ENCODE measurements around the gene POLK. TPM values are rescaled to one million over a fixed set of nuclear protein-coding genes. Genes with fewer than 3 reads are reported as not detected.

POLK gene
- total and polyA plus RNA-seq, 8 donors = 3.7 to 145 (median 21.2) TPM

DNA sequence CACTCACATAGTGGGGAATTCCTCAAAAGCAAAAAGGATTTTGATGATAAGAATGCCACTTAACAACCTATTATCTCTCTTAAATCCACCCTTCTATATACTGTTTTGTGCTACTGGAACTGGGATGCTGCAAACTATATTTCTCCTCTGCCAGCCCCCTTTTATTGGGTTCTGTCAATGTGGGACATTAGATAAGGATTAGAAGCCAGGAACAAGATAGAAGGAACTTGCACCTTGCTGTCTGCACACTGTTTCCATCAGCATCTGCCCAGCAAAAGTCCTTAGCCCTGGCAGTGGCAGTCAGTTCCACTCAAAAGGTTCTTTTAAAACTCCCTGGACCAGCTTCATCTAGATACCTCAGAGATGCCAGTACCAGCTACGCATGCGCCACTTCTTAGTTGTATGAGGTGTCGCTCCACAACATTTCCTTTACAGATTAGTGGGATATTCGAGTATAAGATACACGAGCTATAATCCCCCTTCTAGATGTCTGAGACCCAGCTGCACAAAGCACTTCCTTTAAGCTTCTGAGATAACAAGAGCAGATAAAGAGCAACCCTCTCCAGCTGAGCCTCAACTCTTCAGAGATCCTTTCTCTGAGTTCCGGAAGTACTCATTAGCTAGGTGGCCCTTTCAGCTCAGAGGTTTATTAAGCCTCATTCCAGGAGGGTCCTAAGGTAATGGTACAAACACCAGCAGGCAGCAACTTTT is 45.5 kb upstream of the POLK start:
- Histone ChIP-seq H3K36me3 (no peaks in the 10 kb centered on the region), H3K27ac (no peak overlapping the region), H3K4me1 (peaks cover 4 to 30% (median 14%) of the 10 kb centered on the region in 4 donors), H3K9me3 (peaks cover 0 to 29% (median 16%) of the 10 kb centered on the region in 4 donors), H3K27me3 (no peaks in the 10 kb centered on the region), H3K4me3 (no peak overlapping the region)
- no peak for TF ChIP-seq POLR2A (IDR thresholded peaks at IDR 0.05)
- no peak for TF ChIP-seq EP300 (IDR thresholded peaks at IDR 0.05)
- no peak for TF ChIP-seq POLR2AphosphoS5 (IDR thresholded peaks at IDR 0.05)
- no peak for TF ChIP-seq CTCF (IDR thresholded peaks at IDR 0.05)
- no peak for DNase-seq
- intact Hi-C loops (cut with DNase I; ENCODE audit: low total_unique reads) = no loop called here
- WGBS, 5 donors = 74 to 82% (median 77%) methylated on average over 6 of the region's 6 CpGs

GRCh38 chr5:75468593-75468992 is 43.1 kb upstream of the POLK start:
- no peaks in the 10 kb centered on the region for H3K36me3 ChIP-seq
- H3K9me3 ChIP-seq = peaks cover 0 to 29% (median 16%) of the 10 kb centered on the region in 4 donors
- intact Hi-C loops (cut with DNase I; ENCODE audit: low total_unique reads) = no loop called here
- H3K4me1 ChIP-seq = peaks cover 0 to 23% (median 9%) of the 10 kb centered on the region in 4 donors
- no peak overlapping the region for H3K27ac ChIP-seq
- H3K27me3 ChIP-seq = no peaks in the 10 kb centered on the region
- no peak for DNase-seq
- no peak overlapping the region for H3K4me3 ChIP-seq
- WGBS, 5 donors = 88 to 97% (median 93%) methylated on average over 2 of the region's 2 CpGs
- TF ChIP-seq POLR2A (IDR thresholded peaks at IDR 0.05) (no peak), EP300 (IDR thresholded peaks at IDR 0.05) (no peak), CTCF (IDR thresholded peaks at IDR 0.05) (no peak), POLR2AphosphoS5 (IDR thresholded peaks at IDR 0.05) (no peak)

DNA sequence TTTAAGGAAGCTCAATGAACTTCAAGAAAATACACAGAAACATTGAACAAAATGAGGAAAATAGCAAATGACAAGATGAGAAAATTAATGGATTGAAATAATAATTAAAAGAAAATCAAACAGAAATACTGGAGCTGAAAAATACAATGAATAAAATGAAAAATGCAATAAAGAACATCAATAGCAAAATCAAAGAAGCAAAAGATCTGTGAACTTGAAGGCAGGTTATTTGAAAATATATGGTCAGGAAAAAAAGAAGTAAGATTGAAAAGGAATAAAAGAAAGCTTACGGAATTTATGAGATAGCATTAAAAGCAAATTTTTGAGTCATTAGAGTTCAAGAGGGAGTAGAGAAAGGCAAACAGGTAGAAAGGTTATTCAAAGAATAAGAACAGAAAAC is 42.7 kb upstream of the POLK start:
- intact Hi-C loops (cut with DNase I; ENCODE audit: low total_unique reads) = no loop called here
- Histone ChIP-seq H3K36me3 (no peaks in the 10 kb centered on the region), H3K4me3 (no peak overlapping the region), H3K9me3 (peaks cover 0 to 29% (median 16%) of the 10 kb centered on the region in 4 donors), H3K4me1 (peaks cover 0 to 27% (median 9%) of the 10 kb centered on the region in 4 donors), H3K27ac (no peak overlapping the region), H3K27me3 (no peaks in the 10 kb centered on the region)
- WGBS, 5 donors = 89 to 100% (median 97%) methylated on average over 1 of the region's 1 CpG
- TF ChIP-seq POLR2A (IDR thresholded peaks at IDR 0.05) (no peak), POLR2AphosphoS5 (IDR thresholded peaks at IDR 0.05) (no peak), CTCF (IDR thresholded peaks at IDR 0.05) (no peak), EP300 (IDR thresholded peaks at IDR 0.05) (no peak)
- no peak for DNase-seq

DNA sequence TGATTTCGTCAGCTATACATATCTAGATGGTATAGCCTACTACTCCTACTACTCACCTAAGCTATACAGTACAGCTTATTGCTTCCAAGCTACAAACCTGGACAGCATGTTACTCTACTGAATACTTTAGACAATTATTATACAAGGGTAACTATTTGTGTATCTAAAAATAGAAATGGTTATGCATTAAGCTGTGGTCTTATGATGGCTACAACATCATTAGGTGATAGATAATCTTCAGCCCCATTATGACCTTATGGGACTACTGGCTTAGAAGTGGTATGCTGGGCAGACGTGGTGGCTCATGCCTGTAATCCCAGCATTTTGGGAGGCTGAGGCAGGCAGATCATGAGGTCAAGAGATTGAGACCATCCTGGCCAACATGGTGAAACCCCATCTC is 40.5 kb upstream of the POLK start:
- Histone ChIP-seq H3K27me3 (no peaks in the 10 kb centered on the region), H3K4me1 (peaks cover 0 to 25% (median 10%) of the 10 kb centered on the region in 4 donors), H3K4me3 (no peak overlapping the region), H3K27ac (no peak overlapping the region), H3K36me3 (no peaks in the 10 kb centered on the region), H3K9me3 (peaks cover 0 to 29% (median 16%) of the 10 kb centered on the region in 4 donors)
- WGBS, 5 donors = 84 to 97% (median 94%) methylated on average over 2 of the region's 2 CpGs
- no peak for DNase-seq
- intact Hi-C loops (cut with DNase I; ENCODE audit: low total_unique reads) = no loop called here
- TF ChIP-seq EP300 (IDR thresholded peaks at IDR 0.05) (no peak), POLR2A (IDR thresholded peaks at IDR 0.05) (no peak), CTCF (IDR thresholded peaks at IDR 0.05) (no peak)
